ENCODE data around the gene ZCCHC10.
A peak's percentile ranks its signal among the peaks of the same experiment; 100 is the strongest.

ZCCHC10 gene

DNA sequence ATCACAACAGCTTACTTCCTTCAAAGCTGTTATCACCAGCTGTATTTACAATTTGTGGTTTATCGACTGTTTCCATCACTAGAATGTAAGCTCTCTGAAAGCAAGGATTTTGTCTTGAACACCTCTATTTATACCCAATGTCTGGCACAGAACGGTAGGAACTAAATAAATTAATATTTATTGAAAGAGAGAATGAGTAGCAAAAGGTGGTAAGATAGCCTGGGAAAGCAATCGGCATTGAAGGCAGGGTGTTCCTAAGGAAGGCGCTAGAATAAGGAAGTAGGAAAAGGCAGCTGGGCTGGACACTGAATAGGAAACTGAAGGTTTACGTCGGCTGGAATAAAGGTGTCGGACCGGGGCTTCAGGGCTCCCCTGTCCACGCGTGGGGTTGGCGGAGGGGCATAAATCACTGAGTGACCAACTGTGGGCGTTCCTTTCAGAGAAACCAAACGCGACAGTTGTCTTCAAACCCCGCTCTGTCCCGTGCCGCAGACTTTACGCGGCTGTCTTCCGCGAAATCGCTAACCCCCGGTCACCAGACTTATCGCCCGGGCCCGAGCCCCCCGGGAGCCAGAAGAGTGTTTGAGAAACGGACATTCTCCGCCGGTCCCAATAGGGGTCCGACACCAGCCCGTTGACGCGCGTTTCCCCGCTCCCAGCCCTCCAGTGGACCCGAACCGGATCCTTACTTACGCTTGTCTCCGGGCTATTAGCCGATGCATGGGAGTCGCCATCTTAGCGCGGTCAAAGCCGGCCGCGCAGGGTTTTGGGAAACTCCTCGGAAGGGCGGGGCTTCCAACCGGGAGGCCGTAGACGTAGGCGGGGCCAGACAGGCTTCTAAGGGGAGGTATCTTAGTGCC, at the start of gene ZCCHC10:
ZCCHC10 (minus strand) TSS at position 746 of the 860 bp plus-strand sequence; CDS start at position 734, 12 bp downstream.
- no peak for TF ChIP-seq ZFX (IDR thresholded peaks at IDR 0.05; ENCODE audit: borderline replicate concordance)
- TF ChIP-seq, protein P1, sequence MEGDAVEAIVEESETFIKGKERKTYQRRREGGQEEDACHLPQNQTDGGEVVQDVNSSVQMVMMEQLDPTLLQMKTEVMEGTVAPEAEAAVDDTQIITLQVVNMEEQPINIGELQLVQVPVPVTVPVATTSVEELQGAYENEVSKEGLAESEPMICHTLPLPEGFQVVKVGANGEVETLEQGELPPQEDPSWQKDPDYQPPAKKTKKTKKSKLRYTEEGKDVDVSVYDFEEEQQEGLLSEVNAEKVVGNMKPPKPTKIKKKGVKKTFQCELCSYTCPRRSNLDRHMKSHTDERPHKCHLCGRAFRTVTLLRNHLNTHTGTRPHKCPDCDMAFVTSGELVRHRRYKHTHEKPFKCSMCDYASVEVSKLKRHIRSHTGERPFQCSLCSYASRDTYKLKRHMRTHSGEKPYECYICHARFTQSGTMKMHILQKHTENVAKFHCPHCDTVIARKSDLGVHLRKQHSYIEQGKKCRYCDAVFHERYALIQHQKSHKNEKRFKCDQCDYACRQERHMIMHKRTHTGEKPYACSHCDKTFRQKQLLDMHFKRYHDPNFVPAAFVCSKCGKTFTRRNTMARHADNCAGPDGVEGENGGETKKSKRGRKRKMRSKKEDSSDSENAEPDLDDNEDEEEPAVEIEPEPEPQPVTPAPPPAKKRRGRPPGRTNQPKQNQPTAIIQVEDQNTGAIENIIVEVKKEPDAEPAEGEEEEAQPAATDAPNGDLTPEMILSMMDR (IDR thresholded peaks at IDR 0.05), result no peak

GRCh38 chr5:133075572-133076536, 49.5 kb upstream of the ZCCHC10 start:
- TF ChIP-seq, protein P1 (IDR thresholded peaks at IDR 0.05), result no peak
- no peak for TF ChIP-seq ZFX (IDR thresholded peaks at IDR 0.05; ENCODE audit: borderline replicate concordance)
- no peak overlapping the region for H3K27ac ChIP-seq

More for the DNA sequence above, at the start of gene ZCCHC10:
- H3K27ac ChIP-seq, result peak within 1 kb of the TSS; percentile 84

GRCh38 chr5:133072021-133072420, 45.7 kb upstream of the ZCCHC10 start:
- H3K27ac ChIP-seq, result no peak overlapping the region
- TF ChIP-seq, protein P1 (IDR thresholded peaks at IDR 0.05), result no peak
- no peak for TF ChIP-seq ZFX (IDR thresholded peaks at IDR 0.05; ENCODE audit: borderline replicate concordance)

DNA sequence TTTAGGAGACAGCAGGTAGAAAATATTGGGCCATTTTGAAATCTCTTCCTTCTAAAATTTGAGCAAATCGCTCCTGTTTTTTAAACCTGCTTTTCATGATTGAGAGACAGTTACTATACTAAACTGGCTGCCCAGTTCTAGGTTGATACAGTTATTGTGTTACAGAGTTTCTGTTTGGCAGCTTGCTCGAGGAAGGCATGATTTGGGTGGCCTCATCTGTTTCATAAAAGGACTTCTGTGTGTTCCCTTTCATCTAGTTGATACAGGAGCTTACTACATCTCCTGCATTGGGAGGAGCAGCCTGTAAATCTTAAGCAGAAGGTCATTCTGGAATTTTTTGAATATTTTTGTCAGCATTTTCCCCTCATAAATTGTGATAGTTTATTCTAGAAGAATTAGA, 39.7 kb upstream of the ZCCHC10 start:
- no peak overlapping the region for H3K27ac ChIP-seq
- TF ChIP-seq ZFX (IDR thresholded peaks at IDR 0.05; ENCODE audit: borderline replicate concordance), result no peak
- TF ChIP-seq, protein P1 (IDR thresholded peaks at IDR 0.05), result no peak

DNA sequence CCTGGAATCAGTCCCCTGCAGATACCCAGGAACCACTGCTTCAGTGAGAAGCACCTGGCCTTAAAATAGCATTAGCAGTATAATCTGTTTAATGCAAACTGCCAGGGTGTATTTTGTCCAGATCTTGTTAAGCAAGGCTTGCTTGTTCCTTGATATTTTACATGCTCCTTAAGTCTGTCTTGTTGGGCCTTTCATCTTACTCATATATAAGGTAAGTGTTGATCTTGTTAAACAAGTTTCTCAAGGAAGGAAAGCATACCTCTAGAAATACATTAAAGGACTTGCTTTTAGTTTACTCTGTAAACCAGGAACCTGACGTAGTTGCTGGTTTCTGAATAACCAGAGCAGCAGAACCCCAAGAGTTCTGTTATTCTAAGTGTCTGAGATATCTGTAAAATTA, 39.1 kb upstream of the ZCCHC10 start:
- no peak overlapping the region for H3K27ac ChIP-seq
- TF ChIP-seq, protein P1 (IDR thresholded peaks at IDR 0.05), result no peak
- no peak for TF ChIP-seq ZFX (IDR thresholded peaks at IDR 0.05; ENCODE audit: borderline replicate concordance)

- H3K27ac ChIP-seq, result no peak overlapping the region
- TF ChIP-seq, protein P1 (IDR thresholded peaks at IDR 0.05), result no peak
- TF ChIP-seq ZFX (IDR thresholded peaks at IDR 0.05; ENCODE audit: borderline replicate concordance), result no peak
Observed at GRCh38 chr5:133063965-133064364, 37.6 kb upstream of the ZCCHC10 start.
